ENCODE measurements around the gene SLC34A1.
"Not testable (repeated sequence)": the region's sequence is repeated elsewhere in the genome, so short reads cannot be mapped to it uniquely, and the experiment has no call there.

Gene SLC34A1

DNA sequence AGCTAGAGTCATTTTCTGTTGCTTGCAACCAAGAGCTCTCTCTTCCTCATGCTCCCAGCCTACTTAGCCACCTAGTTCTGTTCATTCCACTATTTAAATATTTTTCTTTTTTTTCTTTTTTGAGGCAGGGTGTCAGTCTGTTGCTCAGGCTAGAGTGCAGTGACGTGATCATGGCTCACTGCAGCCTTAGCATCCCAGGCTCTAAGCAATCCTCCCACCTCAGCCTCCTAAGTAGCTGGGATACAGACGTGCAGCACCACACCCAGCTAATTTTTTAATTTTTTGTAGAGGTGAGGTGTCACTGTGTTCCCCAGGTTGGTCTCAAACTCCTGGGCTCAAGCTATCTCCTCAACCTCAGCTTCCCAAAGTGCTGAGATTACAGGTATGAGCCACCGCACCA, 30.2 kb downstream of the SLC34A1 start:
- no peak for DNase-seq

DNA sequence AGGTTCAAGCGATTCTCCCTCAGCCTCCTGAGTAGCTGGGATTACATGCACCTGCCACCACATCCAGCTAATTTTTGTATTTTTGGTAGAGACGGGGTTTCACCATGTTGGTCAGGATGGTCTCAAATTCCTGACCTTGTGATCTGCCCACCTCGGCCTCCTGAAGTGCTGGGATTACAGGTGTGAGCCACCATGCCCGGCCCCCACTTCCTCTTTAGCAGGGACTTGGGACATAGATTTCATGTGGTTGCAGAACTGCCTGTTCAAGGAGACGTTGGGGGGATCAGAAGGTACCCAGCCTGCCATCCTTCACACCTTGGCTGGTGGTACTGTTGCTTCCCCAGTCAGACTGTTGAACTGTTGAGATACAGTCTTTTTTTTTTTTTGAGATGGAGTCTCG, 32.8 kb downstream of the SLC34A1 start:
- DNase-seq = not testable (repeated sequence)

GRCh38 chr5:177419046-177419445, 34.8 kb downstream of the SLC34A1 start:
- DNase-seq = no peak

DNA sequence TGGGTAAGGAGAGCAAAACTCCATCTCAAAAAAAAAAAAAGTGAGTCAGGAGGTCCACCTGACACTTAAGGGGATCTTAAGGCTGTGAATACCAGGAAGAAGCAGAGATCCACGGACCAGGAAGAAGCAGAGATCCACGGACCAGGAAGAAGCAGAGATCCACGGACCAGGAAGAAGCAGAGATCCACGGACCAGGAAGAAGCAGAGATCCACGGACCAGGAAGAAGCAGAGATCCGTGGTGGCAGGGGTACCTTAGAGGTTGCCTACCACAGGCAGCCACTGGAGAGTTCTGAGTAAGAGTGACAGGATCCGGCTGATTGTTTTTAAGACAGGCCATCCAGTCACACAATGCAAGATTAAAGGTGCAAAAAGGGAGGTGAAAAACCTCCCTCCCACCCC, 36.2 kb downstream of the SLC34A1 start:
- DNase-seq = not testable (repeated sequence)

DNA sequence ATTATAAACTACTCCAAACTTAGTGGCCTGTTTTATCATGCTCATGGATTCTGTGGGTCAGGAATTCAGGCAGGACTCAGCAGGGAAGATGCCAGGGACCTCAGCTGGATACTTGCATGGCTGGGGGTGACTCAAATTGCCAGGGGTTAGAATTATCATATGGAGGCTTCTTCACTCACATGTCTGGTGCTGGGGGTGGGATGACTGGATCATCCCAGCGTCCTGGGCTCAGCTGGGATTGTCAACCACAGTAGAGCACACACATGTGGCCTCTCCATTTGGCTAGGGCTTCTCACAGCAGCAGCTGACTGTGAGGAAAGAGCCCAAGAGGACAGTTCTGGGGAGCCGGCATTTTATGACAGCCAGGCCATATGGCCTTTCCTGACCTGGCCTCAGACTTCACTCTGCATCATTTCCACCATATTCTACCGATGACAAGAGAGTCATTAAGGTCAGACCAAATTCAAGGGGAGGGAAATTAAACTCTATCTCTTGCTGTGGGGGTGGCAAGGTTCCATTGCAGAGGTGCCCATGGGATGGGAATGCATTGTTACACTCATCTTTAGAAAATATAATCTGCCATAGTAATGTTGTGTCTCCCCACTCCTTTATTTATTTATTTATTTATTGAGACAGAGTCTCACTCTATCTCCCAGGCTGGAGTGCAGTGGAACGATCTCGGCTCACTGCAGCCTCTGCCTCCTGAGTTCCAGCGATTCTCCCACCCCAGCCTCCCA, 37.0 kb downstream of the SLC34A1 start:
- DNase-seq = no peak

DNA sequence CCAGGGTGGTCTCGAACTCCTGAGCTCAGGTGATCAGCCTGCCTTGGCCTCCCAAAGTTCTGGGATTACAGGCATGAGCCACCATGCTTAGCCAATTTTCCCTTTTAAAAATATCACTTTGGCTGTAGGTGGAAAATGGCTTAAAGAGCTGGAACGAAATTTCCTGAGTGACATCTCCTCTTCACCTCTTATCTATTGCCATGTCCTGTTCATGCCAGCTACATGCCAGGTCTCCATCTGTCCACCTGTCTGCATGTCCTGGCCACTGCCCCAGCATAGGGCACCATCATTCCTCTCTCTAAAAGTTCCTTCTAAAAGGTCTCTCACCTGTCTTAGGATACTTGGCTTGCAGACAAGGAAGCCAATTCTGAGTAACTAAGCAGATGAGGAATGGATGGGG, 39.4 kb downstream of the SLC34A1 start:
- no peak for DNase-seq

DNA sequence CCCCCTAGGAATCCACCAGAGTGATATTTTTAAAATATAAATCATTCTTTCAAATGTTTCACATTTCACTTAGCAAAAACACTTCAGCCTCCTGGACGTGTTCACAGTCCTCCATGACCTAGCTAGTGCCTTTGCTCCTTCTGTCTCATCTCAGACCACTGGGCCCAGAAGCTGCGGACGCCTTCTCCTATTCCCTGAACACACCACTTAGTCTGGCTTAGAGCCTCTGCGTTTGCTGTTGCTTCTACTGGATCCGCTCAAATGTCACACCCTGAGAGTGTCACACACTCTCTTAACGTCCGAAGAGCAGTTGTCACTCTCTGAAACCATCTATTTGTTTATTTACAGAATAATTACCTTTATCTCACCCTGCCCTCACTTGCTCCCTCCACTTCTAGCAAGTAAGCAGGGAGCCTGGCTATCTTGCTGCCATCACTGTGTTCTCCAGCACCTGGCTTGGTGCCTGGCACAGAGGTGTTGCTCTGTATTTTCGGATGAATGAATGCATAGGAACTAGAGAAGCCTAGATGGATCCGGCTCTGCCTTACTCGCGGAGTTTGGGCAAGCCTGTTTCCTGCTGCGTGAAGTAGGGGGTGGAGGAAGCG, 41.1 kb downstream of the SLC34A1 start:
- DNase-seq = no peak

- peak; percentile 98 for DNase-seq
Measured at GRCh38 chr5:177425801-177426565, 41.7 kb downstream of the SLC34A1 start.

DNA sequence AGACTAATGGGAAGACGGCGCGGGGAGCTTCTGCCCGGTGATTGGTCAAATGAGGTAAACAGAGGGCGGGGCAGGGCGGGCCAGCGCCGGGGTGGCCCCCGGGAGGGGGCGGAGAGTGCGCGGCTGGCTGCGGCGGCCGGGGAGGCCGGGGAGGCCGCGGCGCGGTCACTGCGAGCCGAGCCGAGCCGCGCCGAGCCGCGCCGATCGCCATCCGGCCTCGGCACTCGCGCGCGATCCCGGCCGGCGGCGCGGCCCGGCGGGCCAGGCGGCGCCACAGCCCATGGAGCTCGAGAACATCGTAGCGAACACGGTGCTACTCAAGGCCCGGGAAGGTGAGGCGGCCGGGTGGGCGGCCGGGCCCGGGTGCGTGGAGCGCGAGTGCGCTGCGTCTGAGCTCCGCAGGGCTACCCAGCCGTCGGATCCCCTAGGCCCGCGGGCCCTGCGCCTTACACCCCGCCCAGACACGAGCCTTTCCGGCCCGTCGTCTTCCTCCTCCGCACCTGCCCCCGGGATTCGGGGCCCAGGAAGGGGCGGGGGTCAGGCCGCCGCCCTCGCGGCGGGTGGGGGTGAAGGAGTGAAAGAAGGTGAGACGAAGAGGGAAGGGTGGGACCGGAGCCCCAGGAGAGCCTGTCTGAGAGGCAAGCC, 42.5 kb downstream of the SLC34A1 start, which contains the start of gene GRK6:
Gene GRK6 (plus strand): TSS at position 111 of the 645 bp plus-strand sequence. CDS start 170 bp downstream, at position 281.
- no peak for DNase-seq

GRCh38 chr5:177427211-177427822, 43.1 kb downstream of the SLC34A1 start:
- DNase-seq = no peak

GRCh38 chr5:177427919-177428573, 43.8 kb downstream of the SLC34A1 start:
- no peak for DNase-seq

DNA sequence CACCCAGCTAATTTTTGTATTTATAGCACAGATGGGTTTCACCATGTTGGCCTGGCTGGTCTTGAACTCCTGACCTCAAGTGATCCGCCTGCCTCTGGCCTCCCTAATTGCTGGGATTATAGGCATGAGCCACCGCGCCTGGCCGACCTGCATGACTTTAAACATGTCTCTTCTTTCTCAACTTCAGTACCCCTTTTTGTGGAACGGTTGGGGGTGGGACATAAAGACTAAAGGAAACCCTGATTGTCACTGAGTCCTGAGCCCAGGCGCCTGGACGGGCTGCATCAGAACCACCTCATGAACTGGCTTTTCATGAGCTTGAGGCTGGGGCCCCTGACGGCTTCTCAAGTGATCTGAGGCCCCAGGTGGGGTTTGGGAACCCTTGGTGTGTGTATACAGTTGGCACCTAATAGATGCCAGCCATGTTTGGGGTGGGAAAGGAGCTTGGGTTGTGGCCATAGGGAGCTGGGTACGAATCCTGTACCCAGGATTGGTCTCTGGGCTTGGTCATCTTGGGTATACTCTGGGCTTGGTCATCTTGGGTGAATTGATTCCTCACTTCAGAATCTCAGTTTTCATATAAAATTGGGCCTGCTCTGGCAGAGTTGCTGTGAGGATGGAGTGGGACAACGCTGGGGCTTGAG, 44.5 kb downstream of the SLC34A1 start:
- DNase-seq = no peak

- no peak for DNase-seq
Measured at GRCh38 chr5:177429248-177430040, 45.2 kb downstream of the SLC34A1 start.

- no peak for DNase-seq
Measured at GRCh38 chr5:177430140-177430951, 46.1 kb downstream of the SLC34A1 start.

GRCh38 chr5:177430972-177431316, 46.7 kb downstream of the SLC34A1 start:
- DNase-seq = no peak

GRCh38 chr5:177431317-177432142, 47.3 kb downstream of the SLC34A1 start:
- no peak for DNase-seq

DNA sequence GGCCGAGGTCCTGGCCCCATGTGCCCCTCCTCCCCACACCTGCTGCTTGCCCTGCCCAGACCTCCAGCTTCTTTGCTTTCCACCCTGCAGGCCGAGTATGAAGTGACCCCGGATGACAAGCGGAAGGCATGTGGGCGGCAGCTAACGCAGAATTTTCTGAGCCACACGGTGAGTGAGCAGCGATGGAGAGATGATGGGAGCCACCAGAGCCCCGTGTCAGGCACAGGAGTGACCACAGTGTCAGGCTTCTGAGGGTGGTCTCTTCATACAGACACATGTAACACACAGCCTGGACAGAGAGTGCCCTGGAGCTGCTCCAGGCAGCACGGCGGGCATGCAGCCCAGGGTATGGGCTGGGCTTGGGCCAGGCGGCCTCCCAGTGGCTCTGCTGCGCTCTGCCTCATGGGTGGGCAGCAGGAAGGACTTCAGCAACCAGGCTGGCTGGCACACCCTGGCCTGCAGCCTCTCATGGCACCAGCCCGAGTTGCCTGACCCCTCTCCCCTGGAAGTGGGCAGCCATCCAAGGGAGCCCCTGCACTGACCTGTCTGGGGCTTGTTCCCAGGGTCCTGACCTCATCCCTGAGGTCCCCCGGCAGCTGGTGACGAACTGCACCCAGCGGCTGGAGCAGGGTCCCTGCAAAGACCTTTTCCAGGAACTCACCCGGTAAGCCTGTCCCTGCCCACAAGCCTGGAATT, 48.1 kb downstream of the SLC34A1 start:
- DNase-seq = no peak

GRCh38 chr5:177432839-177433657, 48.8 kb downstream of the SLC34A1 start:
- no peak for DNase-seq

Measured in NCI-H1436 (cell line).